GM18868 (cell line): ENCODE measurements around the gene ASMT.
"Not testable (repeated sequence)": the region's sequence is repeated elsewhere in the genome, so short reads cannot be mapped to it uniquely, and the experiment has no call there.

ENCODE experiments used
- ATAC-seq: cut with Tn5 transposase; IDR thresholded peaks from one replicate; pipeline ENCODE4 v1.9.1; 2021; ENCODE audit warnings: mild to moderate bottlenecking, moderate library complexity; ENCODE audit not compliant: unreplicated experiment

Gene ASMT

DNA sequence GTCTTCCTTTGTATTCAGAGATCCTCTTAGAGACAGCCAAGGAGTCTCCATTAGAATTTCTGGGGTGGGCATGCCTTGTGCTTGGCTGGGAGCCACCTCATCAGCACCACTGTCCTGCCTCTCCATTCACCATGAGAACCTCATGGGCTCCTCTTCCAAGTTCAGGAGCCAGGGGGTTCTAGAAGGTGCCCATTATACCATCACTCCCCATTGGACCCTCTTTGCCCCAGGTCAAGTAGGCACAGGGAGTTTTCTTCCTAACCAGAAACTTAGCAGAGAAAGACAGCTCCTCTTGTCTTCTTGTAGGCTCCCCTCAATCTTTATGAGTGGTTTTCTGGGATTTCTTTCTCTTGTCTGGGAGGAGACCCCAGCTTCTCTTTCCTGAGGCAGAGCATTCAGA, 31.1 kb downstream of the ASMT start:
- no peak for ATAC-seq

DNA sequence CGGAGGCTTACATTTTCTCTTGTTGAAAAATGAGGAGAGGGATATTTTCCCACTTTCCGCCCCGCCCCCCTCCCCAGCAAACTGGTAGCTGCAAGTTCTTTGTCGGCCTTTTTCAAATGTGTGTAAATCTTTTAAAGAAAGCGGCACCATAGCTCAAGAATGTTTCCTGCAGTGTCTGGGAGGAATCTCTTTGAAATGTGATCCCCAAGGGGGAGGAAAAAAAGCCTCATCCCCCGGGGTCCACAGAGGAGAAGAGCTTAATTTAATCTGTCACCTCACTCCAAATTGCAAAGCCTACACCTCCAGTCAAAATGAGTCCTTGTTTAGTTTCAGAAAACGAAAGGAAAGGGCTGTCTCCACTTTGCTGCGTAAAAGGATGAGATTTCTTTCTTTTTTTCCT, 34.8 kb downstream of the ASMT start:
- no peak for ATAC-seq

DNA sequence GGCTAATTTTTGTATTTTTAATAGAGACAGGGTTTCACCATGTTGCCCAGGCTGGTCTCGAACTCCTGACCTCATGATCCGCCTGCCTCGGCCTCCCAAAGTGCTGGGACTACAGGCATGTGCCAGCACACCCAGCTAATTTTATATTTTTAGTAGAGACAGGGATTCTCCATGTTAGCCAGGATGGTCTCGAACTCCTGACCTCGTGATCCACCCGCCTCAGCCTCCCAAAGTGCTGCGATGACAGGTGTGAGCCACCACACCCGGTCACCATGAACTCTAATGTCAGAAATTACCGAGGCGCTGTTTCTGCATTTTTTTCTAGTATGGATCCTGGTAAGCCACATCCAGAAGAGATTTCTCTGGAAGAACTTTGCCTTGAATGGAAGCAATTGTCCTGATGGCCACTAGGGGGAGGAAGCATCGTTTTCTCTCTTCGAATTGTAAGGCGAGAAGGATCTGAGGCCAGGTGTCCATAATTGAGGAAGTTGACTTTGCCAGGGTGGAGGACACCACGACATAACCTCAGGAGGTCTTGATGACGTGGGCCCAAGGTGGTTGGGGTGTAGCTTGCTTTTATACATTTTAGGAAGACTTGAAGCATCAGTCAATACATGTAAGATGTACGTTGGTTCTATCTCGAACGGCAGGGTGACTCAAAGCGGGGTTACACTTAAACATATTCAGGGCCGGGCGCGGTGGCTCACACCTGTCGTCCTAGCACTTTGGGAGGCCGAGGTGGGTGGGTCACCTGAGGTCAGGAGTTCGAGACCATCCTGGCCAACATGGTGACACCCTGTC, 37.4 kb downstream of the ASMT start:
- not testable (repeated sequence) for ATAC-seq

DNA sequence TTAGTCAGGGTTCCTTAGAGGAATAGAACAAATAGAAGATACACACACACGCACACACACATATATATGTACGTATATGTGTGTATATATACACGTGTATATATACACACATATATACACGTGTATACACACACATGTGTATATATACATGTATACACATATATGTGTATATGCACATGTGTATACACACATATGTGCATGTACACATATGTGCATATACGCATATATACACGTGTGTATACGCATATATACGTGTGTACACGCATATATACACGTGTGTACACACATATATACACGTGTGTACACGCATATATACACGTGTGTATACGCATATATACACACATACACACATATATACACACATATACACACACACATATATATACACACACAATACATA, 41.5 kb downstream of the ASMT start:
- ATAC-seq, result no peak

DNA sequence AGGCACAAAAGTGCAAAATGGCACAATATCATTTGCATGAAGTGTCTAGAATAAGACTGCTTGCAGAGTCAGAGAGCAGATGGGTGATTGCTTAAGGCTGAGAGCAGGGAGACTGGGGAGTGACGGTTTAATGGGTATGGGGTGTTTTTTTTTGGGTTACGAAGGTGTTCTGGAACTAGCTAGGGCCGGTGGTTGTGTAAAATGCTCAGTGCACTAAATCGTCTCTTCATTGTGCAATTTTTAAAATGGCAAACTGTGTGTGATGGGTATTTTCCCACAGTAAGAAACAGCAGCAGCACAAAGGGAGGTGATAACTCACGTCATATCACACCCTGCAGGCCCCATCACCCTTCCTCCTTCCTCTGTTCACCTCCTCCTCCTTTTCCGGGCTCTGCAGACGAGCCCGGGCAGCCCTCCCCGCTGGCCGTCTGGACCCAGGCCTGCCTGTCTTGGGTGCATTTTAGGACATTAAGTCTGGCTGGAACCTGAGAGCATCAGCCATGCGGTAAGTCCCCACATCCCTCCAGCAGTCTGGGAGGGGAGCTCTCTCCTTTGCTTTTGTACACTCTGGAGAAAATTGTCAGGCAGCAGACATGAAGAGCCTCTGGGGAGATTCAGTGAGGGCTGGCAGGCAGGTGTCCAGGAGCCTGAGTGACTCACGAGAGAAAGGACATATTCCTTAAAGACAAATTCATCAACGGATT, 42.7 kb downstream of the ASMT start:
- peak; percentile 44 for ATAC-seq

DNA sequence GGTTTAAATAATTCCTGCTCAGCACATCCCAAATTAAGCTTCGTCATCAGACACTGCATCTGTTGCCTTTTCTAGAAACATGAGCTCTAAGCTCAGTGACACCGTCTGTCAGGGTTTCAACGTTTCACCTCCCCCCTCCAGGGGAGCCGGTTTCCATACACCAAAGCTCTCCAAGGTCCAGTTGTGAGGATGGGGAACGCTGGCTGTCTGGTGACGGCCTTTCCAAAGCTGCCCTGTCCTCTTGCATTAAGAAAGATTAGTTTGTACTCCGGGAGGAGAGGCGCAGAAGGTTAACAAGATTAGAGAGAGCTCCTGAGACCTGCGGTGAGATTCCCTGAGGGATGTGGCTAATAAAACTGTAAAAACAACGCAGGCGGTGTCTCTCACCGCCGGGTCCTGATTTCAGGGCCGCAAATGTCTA, 43.2 kb downstream of the ASMT start:
- ATAC-seq, result no peak

DNA sequence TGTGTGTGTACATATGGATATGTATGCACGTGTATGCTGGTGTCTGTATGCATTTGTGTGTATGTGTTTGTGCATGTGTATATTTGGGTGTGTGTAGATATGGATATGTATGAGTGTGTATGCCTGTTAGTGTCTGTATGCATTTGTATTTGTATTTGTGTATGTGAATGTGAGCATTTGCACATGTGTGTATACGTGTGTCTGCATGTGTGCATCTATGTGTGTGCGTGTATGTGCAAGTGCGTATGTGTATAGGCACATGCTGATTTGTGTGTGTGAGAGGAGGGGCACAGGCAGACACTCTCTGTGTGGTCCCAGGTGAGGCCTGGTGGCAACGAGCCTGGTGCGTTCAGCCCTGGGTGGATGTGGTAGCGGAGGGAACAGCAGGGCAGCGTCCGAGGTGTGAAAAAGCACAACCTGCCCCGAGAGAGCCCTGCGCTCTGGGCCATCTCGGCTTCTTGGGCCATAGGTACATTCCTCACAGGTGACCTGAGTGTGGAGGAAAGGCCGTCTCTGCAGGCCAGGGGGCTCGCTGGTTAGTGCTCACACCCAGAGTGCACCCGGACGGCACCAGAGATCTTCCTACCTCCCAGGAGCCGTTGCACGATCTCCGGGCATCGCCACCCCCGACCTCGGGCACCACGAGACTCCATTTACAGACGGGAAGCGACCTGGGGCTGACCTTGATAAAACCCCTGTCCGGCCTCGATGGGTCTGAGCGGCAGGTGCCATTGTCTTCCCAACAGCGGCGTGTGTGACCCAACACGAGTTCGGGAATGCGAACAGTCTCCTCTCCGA, 45.0 kb downstream of the ASMT start:
- ATAC-seq, result no peak

DNA sequence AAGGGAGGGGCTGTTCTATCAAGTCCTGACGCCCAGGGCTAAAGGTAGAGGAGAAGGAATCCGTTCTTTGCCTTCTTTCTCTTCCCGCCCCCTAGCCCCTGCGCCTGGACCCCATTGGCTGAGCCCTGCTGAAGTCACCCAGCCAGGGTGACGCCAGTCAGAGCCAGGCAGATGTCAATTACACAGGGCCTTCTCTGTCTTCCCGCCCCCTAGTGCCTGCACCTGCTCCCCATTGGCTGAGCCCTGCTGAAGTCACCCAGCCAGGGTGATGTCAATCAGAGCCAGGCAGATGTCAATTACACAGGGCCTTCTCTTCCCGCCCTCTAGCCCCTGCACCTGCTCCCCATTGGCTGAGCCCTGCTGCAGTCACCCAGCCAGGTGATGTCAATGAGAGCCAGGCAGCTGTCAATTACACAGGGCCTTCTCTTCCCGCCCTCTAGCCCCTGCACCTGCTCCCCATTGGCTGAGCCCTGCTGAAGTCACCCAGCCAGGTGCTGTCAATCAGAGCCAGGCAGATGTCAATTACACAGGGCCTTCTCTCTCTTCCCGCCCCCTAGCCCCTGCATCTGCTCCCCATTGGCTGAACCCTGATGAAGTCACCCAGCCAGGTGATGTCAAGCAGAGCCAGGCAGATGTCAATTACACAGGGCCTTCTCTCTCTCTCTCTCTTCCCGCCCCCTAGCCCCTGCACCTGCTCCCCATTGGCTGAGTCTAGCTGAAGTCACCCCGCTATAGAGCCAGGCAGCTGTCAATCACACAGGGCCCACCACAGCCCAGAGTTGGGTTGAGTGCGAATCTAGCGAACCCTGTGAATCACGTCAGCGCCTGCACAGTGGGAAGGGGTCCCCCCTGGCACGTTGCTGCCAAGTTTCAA, 46.4 kb downstream of the ASMT start:
- ATAC-seq, result peak; percentile 90

DNA sequence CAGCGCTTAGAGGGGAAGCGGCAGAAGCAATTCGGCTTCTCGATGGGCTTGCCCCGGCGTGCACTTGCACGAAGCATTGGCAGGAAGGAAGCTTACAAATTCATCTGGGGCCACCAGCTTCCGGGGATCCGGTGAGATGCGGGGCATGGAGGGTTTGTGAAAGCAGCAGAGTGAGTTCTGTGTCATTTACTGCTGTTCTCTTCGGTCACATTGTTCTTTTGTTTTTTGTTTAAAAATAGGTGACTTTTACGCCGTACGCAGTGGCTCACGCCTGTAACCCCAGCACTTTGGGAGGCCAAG, 47.0 kb downstream of the ASMT start:
- no peak for ATAC-seq

DNA sequence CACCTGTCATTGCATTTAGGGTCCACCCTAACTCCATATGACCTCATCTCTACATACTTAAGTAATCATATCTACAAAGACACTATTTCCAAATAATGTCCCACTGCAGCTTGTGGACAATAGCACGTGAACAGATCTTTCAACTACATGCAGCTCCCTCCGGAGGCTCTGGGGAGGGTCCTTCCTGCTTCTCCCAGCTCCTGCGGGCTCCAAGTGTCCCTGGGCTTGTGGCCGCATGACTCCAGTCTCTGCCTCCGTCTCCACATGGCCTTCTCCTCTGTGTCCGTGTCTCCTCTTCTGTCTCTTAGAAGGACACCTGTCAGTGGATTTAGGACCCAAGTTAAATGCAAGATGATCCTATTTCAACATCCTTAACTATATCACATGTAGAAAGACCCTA, 52.7 kb downstream of the ASMT start:
- ATAC-seq, result no peak

DNA sequence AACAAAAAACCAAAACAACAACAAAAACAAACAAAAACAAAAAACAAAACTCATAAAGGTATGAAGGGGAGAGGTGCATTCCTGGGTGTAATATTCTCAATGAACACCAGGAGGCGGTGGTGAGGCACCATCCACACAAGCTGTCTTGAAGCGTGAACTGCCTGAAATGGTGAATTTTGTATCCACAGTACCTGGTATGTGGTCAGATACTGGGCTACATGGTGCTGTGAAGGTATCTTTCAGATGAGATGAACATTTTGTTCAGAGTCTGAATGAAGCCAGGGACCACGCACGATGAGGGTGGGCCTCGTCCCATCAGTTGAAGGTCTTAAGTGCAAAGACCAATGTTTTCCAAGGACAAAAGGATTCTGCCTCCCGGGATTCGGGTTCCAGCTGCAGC, 58.5 kb downstream of the ASMT start:
- ATAC-seq, result no peak

DNA sequence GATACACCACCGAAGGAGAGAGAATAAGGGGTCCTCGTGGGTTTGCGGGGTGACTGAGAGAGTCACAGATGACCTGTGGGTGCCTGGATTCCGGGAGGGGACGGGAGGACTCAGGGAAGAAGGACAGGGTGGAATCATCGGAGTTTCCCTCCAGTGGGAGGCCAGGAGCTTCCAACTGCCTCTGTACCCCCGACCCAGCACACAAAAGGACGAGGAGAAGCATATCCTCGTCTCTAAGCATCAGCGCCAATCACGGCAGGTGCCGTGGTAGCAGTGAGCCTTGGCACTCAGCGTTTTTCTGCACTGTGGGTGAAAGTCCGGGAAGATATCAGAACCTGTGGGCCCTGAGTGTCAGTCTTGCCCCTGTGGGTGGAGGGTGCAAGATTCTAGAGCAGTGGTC, 62.0 kb downstream of the ASMT start:
- ATAC-seq, result no peak

DNA sequence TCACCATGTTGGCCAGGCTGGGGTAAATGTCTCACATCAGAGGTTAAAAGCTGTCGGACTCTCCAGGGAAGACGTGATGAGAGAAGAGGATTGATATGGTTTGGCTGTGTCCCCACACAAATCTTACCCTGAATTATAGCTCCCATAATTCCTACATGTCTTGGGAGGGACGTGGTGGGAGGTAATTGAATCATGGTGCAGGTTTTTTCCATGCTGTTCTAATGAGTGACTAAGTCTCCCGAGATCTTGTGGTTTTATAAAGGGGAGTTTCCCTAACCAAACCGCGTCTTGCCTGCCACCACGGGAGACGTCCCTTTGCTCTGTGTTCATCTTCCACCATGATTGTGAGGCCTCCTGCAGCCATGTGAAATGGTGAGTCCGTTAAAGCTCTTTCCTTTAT, 64.4 kb downstream of the ASMT start:
- peak; percentile 84 for ATAC-seq

DNA sequence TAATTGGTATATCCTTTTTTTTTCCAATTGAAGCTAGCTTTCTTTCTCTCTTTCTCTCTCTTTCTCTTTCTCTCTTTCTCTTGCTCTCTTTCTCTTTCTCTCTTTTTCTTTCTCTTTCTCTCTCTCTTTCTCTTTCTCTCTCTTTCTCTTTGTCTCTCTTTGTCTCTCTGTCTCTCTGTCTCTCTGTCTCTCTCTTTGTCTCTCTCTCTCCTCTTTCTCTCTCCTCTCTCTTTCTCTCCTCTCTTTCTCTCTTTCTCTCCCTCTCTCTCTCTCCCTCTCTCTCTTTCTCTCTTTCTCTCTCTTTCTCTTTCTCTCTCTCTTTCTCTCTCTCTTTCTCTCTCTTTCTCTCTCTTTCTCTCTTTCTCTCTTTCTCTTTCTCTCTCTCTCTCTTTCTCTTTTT, 66.6 kb downstream of the ASMT start:
- no peak for ATAC-seq

DNA sequence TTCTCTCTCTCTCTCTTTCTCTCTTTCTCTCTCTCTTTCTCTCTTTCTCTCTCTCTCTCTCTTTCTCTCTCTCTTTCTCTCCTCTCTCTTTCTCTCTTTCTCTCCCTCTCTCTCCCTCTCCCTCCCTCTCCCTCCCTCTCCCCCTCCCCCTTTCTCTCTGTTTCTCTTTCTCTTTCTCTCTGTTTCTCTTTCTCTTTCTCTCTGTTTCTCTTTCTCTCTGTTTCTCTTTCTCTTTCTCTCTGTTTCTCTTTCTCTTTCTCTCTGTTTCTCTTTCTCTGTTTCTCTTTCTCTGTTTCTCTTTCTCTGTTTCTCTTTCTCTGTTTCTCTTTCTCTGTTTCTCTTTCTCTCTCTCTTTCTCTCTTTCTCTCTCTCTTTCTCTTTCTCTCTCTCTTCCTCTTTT, 67.0 kb downstream of the ASMT start:
- not testable (repeated sequence) for ATAC-seq

DNA sequence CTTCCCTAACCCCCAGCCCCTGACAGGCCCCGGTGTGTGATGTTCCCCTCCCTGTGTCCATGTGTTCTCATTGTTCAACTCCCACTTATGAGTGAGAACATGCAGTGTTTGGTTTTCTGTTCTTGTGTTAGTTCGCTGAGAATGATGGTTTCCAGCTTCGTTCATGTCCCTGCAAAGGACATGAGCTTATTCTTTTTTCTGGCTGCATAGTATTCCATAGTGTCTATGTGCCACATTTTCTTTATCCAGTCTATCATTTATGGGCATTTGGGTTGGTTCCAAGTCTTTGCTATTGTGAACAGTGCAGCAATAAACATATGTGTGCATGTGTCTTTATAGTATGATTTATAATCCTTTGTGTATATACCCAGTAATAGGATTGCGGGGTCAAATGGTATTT, 67.6 kb downstream of the ASMT start:
- not testable (repeated sequence) for ATAC-seq

DNA sequence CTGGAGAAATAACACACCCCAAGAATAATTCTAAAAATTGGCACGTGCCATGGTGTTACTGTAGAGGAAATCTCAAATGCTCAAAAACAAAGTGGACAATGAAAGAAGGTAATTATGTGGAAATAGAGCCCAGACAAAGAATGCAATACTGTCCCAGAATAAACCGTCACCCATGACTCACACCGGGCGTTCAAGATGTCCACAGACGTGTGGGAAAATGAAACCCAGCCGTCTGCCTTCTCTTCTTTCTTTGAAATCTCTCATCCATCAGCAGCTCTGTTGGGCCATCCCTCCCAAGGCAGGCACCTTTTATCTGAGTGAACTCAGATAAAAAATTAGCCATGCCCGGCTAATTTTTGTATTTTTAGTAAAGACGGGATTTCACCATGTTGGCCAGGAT, 70.0 kb downstream of the ASMT start:
- ATAC-seq, result not testable (repeated sequence)

DNA sequence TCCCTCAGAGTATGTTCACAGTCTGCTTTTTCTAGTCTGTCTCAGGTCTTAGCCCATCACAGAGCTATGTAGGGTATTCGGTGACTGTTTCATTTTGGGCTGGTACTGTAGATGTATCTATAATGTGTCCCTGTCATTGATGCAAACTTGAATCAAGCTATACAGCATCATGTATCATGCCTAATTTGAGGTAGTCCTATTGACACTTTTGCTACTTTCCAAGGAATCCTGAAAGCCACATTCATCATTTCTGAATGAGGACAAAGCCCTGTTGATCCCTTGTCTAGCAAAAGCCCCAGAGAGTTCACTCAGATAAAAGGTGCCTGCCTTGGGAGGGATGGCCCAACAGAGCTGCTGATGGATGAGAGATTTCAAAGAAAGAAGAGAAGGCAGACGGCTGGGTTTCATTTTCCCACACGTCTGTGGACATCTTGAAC, 70.6 kb downstream of the ASMT start:
- not testable (repeated sequence) for ATAC-seq

DNA sequence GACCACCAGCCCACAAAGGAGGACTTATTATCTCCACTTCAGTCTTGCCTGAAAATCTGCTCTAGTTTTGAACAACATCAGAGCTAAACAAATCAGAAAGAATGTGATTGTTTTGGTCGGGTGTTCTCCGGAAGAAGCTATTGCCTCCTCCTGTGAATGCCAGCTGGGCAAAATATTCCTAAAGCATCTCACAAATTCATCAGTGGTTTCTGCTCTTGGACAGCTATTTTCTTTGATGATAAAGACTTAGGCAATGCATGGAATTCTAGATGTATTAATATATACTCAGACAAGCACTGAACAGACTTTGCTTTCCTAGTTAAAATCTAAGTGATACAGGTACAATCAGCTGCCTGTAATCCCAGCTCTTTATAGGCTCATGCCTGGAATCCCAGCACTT, 71.8 kb downstream of the ASMT start:
- no peak for ATAC-seq
